Activated T-helper 1 cell treated with anti-CD3 and anti-CD28 coated beads, Interleukin-2, amount 50 U/mL, for 16 hours (primary cell): ENCODE measurements around the gene MSRB1.
"Not testable (repeated sequence)": the region's sequence is repeated elsewhere in the genome, so short reads cannot be mapped to it uniquely, and the experiment has no call there.

Source experiments
- DNase-seq, 2 donors: peaks; one replicate each; pipeline ENCODE4 v3.0.0-alpha.2; 2020; ENCODE audit warnings: low read depth in 1 of 2, low spot score in 1 of 2

Gene MSRB1

GRCh38 chr16:1941162-1942046 is 1.6 kb downstream of the MSRB1 start:
- DNase-seq = no peak

- DNase-seq = no peak
Measured at GRCh38 chr16:1940273-1941161, 2.5 kb downstream of the MSRB1 start.

GRCh38 chr16:1939833-1940232 is 3.2 kb downstream of the MSRB1 start:
- DNase-seq = not testable (repeated sequence)

GRCh38 chr16:1938910-1939309 is 4.1 kb downstream of the MSRB1 start:
- no peak for DNase-seq

GRCh38 chr16:1938316-1938715 is 4.7 kb downstream of the MSRB1 start:
- no peak for DNase-seq

- DNase-seq = no peak
Measured at GRCh38 chr16:1936945-1937479, 6.0 kb downstream of the MSRB1 start.

- no peak for DNase-seq
Measured at GRCh38 chr16:1933097-1933661, 9.8 kb downstream of the MSRB1 start.

GRCh38 chr16:1932050-1933028 is 10.7 kb downstream of the MSRB1 start:
- DNase-seq = no peak

- no peak for DNase-seq
Measured at GRCh38 chr16:1930338-1930720, 12.7 kb downstream of the MSRB1 start.

- DNase-seq = peak; percentile 89 to 90
Measured at GRCh38 chr16:1929578-1930337, 13.2 kb downstream of the MSRB1 start.

GRCh38 chr16:1929105-1929504 is 13.9 kb downstream of the MSRB1 start:
- no peak for DNase-seq

- DNase-seq = no peak
Measured at GRCh38 chr16:1926271-1926670, 16.7 kb downstream of the MSRB1 start.

- no peak for DNase-seq
Measured at GRCh38 chr16:1924095-1924494, 18.9 kb downstream of the MSRB1 start.

GRCh38 chr16:1923299-1924034 is 19.5 kb downstream of the MSRB1 start:
- DNase-seq = no peak

GRCh38 chr16:1922357-1922756 is 20.6 kb downstream of the MSRB1 start:
- DNase-seq = no peak

GRCh38 chr16:1920727-1921171 is 22.2 kb downstream of the MSRB1 start:
- DNase-seq = no peak

- DNase-seq = not testable (repeated sequence)
Measured at GRCh38 chr16:1920122-1920521, 22.9 kb downstream of the MSRB1 start.

GRCh38 chr16:1919327-1919998 is 23.5 kb downstream of the MSRB1 start:
- DNase-seq = no peak
